Thyroid gland (tissue), 4 donors: Measurements from ENCODE around the gene PRX.
"Not testable (repeated sequence)": the region's sequence is repeated elsewhere in the genome, so short reads cannot be mapped to it uniquely, and the experiment has no call there.

Experiments
- POLR2A ChIP-seq, 2 donors: fragments of 450-650 bp; IDR thresholded peaks; one replicate each; pipeline ENCODE4 v1.6.1; 2017; ENCODE audit warnings: antibody characterized with exemption in 2 of 2, mild to moderate bottlenecking in 2 of 2, moderate library complexity in 1 of 2
- TF ChIP-seq, protein P1 (sequence below), 6 experiments: fragments of 200-600 bp in 3 of 6; fragments of 450-650 bp in 3 of 6; sonication (generic) in 3 of 6; IDR thresholded peaks; one replicate each; pipeline ENCODE4 v1.5.1; 2016 to 2019; ENCODE audit warnings: antibody characterized with exemption in 6 of 6, mild to moderate bottlenecking in 2 of 6, inconsistent platforms in 1 of 6, moderate library complexity in 1 of 6

DNA sequence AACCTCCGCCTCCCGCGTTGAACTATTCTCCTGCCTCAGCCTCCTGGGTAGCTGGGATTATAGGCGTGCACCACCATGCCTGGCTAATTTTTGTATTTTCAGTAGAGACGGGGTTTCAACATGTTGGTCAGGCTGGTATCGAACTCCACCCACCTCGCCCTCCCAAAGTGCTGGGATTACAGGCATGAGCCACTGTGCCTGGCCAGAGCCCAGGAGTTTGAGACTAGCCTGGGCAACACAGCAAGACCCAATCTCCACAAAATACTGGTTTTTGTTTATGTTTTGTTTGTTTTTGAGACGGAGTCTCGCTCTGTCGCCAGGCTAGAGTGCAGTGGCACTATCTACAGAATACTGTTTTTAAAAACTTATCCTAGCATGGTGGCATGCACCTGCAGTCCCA is 17.1 kb upstream of the PRX start:
- TF ChIP-seq, protein P1, sequence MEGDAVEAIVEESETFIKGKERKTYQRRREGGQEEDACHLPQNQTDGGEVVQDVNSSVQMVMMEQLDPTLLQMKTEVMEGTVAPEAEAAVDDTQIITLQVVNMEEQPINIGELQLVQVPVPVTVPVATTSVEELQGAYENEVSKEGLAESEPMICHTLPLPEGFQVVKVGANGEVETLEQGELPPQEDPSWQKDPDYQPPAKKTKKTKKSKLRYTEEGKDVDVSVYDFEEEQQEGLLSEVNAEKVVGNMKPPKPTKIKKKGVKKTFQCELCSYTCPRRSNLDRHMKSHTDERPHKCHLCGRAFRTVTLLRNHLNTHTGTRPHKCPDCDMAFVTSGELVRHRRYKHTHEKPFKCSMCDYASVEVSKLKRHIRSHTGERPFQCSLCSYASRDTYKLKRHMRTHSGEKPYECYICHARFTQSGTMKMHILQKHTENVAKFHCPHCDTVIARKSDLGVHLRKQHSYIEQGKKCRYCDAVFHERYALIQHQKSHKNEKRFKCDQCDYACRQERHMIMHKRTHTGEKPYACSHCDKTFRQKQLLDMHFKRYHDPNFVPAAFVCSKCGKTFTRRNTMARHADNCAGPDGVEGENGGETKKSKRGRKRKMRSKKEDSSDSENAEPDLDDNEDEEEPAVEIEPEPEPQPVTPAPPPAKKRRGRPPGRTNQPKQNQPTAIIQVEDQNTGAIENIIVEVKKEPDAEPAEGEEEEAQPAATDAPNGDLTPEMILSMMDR (IDR thresholded peaks at IDR 0.05), result not testable (repeated sequence)
- not testable (repeated sequence) for TF ChIP-seq POLR2A (IDR thresholded peaks at IDR 0.05)
